Midbrain (tissue), 1 donor: ENCODE data around the gene NKX1-2.

Experiments
- DNase-seq: peaks from one replicate; lab custom pipeline; 2025; lab: John Stamatoyannopoulos, UW

Gene NKX1-2

DNA sequence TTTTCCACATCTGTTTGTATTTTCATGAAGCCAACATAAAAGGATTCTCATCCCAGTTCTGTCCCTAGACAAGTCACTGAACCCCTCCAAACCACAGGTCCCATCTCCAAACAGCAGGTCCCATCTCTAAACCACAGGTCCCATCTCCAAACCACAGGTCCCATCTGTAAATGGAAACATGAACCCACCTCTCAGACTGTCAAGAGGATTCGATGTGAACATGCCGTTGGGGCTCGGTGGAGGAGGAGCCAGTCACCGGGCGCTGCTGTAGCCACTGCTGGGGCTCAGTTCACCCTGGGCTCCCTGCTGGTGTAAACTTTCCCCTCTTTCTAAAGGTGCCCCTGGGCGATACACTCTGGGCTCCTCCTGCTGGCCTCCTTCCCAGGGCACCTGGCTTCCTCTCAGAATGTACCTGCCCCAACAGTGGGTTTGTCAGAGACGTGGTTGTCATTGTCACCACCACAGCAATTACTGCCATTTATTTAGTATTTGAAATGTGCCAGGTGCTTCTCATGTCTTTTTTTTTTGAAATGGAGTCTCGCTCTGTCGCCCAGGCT lies 24.8 kb upstream of the NKX1-2 start:
- DNase-seq: no peak

DNA sequence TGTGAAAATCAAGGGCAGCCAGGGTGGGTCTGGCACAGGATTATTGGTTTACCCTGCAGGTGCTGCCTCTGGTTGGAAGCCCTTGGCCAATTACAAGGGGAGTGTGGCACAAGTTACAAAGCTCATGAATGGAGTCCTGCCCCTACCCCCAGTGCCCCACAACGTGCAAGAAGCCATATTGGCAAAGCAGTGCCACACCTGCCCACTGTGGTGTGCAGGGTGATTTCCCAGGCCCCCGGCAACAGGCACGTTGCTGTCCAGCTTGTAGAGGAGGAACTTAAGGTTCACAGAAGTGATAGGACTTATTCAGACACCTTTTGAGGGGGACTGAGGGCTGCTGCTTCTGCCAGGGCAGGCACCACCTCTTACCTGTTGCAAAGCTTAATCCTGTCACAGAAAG lies 23.2 kb upstream of the NKX1-2 start:
- no peak for DNase-seq

DNA sequence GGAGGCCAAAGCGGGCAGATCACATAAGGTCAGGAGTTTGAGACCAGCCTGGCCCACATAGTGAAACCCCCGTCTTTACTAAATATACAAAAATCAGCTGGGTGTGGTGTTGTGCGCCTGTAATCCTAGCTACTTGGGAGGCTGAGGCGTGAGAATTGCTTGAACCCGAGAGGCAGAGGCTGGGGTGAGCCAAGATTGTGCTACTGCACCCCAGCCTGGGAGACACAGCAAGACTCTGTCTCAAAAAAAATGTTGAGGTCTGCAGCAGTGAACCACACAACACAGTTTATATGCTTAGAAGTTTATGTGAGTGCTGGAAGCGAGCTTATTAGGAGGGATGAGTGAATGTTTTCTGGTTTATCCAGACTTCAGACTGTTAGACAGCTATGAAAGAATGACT lies 22.2 kb upstream of the NKX1-2 start:
- no peak for DNase-seq

DNA sequence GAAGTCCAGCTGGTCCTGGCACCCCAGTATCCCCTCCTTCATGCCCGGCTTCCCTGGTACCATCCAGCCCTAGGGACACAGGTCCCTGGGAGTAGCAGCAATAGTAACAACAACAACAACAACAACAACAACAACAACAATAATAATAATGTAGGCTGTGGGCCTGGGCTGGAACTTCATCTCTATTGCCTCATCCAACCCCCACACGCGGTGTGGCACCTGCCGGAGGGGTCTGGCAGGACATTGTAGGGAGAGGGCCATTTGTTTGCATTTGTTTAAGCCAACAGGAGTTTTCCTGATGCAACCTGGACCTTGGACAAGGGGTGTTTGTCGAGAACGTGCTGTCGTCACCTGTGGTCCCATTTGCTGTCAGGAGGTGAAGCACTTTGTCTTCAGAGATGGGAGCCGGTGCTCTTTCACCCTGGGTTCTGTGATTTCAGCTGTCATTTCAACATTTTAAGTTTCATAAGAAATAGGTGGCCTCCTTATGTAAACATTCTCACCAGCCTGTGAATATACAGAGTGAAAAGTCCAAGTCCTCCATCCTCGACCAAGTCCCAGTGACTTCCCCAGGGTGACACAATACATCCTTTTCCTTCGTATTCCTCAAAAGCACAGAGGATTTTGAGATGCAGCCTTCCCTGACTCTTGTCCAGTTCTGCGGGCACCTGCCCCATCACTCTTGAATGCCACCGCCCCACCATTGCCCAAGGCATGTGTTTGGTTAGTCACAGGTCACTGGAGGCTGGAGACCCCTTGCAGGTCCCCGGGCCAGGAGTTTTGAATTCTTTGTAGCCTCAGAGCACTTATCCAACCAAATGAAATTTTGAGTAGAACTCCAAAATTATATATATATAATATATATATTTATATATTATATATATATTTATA lies 21.0 kb upstream of the NKX1-2 start:
- no peak for DNase-seq

DNA sequence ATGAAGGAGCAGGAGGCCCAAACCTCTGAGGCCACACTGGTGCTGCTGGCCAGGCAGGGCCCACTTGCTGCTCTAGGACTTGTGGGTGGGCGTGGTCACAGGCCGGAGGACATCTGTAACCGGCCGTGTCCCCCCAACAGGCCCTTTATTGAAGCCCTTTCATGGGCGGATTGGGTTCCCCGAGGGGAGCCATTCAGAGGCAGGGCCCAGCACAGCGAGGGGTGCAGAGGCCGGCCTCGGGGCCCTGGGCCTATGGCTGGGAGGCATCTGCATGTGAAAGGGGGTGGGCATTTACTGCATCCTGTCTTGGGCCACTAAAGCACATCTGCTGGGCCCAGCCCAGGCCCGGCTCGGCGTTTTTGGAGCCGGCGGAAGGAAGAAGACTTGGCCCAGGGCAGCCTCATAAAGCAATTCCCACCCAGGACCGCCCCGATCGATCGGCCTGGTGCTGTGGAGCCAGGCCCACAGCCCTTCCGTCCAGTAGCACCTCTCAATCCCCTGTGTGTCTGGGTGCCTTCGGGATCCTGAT lies 20.2 kb upstream of the NKX1-2 start:
- DNase-seq: no peak

DNA sequence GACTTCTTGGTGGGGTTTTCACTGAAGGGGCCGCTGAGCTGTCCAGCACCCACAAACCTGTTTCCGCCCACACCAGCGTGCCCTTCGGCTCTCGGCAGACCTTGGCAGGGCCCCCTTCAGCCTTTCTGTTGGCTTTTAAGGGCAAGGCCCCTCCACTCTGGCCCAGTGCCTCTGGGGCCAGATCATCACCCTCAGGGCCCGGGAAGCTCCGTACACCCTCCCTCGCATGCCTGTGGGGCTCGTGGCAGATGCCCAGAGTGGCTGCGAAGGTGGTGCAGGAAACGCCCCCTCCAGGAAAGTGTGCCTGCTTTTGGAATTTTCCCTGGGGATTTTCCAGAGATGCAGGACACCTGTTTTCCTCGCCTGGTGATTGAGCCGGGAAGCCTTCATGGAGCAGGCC lies 18.8 kb upstream of the NKX1-2 start:
- DNase-seq: no peak

DNA sequence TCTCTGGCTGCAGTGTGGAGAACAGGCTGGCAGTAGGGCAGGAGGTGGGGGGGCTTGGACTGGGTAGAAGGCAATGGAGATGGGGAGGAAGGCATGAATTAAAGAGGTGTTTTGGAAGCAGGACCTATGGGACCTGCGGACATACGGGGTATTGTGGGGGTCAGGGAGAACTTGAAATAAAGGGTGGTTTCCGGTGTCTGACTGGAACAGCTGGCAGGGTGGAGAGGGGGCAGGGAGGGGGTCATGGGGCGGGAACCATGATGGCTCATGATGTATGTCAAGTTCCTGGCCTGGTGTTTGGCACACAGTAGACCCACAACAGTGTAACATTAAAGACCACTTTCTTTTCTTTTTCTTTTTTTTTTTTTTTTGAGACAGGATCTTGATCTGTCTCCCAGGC lies 17.3 kb upstream of the NKX1-2 start:
- no peak for DNase-seq

DNA sequence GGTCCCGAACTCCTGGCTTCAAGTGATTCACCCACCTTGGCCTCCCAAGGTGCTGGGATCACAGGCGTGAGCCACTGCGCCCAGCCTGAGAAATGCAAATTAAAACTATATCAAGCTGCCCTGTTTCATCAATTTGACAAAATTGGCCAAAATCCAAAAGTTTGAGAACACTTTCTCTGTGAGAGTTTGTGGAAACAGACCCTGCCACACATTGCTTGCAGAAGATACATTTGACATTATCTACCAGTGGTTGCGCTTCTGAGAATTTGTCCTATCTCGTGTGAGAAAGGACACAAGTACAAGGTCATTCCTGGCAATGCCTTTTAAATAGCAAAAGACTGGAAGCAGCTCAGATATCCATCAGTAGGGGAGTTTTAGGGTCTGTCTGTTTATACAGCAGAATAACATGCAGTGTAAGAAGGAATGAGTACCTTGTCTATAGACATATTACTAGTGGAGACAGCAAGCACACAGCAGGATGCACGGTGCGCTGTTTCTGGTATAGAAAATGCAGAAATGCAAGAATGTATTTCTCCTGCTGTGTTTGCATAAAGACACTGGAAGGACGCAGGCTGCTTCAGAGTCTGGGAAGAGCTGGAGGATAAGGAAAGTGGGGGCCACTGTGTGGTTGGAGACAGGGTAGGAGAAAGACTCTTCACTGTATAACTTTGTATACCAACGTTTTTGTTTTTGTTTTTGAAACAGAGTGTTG lies 16.1 kb upstream of the NKX1-2 start:
- DNase-seq: no peak

DNA sequence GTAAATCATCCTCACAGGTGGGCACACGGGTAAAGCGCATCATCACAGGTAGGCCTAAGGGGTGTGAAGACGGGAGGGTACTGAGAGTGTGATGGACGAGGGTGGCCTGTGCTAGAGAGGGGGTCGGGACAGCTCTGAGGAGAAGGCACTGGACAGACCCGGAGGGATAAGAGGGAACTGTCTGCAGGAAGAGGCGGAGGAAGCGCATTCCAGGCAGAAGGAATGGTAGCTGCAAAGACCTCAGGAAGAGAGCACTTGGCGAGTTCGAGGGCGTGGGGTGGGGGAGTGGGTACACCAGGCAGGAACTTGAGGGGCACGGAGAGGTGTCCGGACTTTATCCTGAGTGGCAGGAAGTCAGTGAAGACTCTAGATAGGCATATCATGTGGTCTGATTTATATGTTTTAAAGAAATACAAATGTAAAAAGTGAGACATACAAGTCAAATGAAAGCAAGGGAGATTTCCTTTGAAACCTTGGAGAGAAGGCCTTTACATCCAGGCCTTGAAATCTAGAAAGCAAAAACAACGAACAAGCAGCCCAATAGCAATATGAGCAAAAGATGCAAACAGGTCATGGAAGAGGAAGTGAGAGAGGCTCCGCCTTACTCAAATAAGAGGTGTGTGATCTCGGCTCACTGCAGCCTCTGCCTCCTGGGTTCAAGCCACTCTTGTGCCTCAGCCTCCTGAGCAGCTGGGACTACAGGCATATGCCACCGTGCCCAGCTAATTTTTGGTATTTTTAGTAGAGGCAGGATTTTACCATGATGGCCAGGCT lies 15.4 kb upstream of the NKX1-2 start:
- no peak for DNase-seq

DNA sequence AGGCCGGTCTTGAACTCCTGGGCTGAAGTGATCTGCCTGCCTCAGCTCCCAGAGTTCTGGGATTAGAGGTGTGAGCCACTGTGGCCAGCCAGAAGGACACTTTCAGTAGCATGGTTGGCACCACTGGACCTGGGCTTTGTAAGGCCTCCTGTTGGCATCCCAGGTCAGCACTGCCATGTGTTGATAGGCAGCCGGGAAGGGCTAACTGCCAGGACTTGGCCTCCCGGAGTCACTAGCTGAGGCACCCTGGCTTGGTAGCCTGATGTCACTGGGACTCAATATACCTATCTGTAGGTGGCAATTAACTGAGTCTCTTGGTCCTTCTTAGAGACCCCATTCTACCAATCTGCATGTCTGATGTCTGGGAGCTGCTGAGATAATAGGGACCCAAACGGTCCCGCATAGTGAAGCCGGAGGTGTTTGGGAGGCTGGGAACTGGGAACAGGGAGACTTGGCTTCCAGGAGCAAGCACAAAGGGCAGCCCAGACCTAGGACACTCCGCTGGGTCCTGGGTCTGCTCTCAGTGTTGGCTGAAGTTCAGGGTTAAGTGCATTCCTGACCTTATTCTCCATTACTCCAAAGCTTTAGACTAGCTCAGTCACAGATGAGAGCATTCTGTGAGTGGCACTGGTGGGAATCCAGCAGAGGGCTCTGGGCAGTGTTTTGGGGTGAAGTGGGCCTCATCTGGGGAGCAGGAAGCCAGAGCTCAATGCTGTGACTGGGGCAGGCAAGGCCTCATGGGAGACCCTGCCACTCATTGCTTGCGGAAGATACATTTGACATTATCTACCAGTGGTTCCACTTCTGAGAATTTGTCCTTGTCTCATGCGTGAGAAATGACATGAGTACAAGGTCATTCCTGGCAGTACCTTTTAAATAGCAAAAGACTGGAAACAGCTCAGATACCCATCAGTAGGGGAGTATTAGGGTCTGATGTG lies 14.5 kb upstream of the NKX1-2 start:
- DNase-seq: no peak

DNA sequence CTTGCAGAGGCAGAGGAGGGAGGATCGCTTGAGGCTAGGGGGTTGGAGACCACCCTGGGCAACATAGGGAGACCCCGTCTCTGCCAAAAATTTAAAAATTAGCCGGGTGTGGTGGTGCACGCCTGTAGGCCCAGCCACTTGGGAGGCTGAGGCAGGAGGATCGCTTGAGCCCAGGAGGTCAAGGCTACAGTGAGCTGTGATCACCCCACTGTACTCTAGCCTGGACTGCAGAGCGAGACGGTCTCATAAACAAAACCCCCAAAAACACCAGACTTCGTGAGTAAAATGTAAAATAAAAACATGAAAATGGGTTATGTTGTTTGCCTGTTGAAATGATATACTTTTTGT lies 12.5 kb upstream of the NKX1-2 start:
- DNase-seq: no peak

DNA sequence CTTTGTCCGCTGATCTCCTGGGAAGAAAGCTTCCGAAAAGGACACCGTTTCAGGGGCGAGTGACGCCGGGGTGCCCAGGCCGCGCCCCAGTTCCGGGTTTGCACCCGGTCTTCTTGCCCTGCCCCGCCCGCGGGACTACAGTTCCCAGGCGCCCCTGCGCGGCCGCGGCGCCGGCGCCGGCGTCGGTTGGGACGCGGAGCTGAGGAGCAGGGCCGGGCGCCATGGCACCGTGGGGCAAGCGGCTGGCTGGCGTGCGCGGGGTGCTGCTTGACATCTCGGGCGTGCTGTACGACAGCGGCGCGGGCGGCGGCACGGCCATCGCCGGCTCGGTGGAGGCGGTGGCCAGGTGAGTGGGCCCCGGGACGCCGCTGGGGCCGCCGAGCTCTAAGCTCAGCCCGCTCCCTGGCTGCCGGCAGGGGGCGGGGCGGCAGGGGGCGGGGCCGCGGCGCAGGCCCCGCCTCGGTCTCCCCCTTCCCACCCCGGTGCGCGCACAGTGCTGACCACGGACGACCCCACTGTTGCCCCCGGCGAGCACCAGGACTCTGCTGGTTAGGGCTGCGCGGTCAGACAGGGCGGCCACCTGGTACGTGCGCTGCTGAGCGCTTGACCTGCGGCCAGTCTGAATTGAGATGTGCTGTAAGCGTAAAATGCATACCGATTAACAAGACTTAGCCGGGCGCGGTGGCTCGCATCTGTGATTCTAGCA lies 12.0 kb upstream of the NKX1-2 start, which contains the start of gene LHPP:
Gene LHPP (plus strand): TSS at position 182 of the 706 bp plus-strand sequence. CDS start 40 bp downstream, at position 222.
- DNase-seq: peak; percentile 91

DNA sequence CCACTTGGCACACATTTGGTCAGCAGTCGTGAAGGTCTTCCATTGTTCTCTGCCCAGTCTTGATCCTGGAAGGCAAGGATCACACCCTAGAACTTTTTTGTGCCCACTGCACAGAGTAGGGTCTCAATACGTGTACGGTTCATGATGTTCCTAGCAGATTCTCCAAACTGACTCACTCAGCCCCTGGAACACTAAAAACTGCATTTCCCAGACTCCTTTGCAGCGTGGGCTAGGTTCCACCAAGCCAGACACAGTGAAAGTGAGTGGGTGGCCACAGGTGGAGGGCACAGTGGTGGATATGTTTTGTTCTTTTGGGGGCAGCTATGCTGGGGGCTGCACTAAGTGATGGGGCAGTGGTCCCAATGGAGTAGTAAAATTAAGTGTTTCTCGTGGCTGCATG lies 10.3 kb upstream of the NKX1-2 start:
- DNase-seq: no peak

DNA sequence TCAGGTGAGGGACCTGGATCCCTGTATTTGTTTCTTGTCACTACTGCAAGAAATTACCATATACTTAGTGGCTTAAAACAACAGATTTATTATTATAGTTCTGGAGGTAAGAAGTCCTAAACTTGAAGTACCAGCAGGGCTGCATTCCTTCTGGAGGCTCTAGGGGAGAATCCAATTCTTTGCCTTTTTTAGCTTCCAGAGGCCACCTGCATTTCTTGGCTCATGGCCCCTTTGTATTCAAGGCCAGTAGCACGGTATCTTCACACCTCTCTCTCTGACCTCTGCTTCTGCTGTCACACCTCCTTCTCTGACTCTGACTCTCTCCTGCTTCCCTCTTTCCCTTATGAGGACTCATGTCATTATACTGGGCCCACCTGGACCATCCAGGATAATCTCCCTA lies 9.6 kb upstream of the NKX1-2 start:
- DNase-seq: no peak

DNA sequence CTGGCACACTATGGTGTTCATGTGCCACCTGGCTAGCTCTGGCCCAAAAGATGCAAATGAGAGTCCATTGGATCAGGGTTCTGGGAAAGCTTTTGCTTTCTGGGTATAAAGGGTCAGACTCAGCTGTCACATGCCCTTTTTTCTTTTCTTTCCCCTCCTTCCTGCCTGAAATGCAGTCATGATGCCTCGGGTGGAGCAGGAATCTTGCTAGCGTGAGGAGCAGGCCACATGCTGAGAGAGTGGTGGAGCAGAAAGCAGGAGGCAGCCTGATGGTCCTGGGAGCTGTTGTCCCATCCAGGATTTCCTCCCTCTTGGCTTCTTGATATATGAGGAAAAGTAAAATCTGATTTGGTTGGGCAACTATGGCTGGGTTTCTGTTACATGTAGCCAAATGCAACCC lies 9.1 kb upstream of the NKX1-2 start:
- DNase-seq: no peak

DNA sequence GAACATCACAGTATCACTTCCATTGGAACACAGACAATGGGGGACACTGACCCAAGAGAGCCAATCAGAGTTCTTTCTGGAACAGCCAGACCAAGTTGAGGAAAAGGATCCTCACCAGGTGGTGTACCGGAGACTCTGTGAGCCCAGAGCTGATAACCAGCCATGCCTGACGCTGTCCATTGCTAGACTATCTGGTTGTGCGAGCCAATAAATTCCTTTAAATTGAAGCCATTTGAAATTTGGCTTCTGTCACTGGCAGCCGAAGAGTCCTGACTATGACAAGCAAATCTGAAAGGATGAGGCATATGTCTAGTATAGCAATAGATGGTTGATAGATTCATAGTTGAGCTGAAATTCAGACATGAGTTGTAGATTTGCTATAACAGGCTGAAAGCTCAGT lies 8.6 kb upstream of the NKX1-2 start:
- no peak for DNase-seq

DNA sequence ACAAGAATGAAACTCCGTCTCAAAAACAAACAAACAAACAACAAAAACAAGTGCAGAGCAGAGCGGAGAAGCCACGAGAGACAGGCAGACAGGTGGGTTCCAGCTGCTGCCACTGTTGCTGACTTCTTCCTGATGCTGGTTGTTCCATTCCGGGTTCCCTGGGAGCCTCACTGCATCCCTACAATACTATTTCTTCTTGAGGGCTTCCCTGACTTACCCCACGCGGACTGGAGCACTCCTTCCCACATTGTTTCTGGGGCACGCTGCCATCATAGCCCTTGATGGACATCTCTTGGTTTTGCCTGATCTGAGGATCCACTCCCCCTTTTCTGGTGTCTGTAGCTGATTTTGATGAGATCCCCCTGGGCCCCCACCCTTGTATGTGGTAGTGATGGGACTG lies 5.6 kb upstream of the NKX1-2 start:
- DNase-seq: no peak

DNA sequence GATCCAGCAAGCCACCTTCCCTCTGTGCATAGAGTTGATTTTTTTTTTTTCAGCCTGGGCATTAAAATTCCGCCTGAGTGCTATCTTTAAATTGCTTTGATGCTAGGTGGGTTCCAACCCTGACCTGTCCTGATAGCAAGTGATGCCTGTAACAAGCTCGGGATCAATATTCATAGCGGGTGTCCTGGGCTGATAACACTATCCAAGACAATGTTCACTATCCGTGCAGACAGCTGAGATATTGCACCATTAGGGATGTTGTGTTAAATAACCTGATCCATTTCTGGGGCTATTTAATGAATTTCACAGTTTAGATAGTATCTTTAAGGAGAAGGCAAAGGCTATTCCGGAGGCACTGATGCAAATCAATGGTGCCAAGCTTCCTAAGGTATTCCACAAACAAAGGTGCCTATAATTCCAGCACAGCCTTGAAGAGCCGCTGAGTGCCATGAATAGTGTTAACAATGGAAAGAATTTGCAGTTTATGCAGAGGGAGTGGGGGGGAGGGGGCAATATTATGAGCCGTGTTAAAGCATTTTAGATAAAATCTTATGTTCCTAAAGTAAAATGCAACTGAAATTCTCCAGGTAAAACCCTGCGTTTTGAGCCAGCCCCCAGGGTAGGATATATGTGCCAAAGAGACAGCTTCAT lies 4.2 kb upstream of the NKX1-2 start:
- DNase-seq: no peak

DNA sequence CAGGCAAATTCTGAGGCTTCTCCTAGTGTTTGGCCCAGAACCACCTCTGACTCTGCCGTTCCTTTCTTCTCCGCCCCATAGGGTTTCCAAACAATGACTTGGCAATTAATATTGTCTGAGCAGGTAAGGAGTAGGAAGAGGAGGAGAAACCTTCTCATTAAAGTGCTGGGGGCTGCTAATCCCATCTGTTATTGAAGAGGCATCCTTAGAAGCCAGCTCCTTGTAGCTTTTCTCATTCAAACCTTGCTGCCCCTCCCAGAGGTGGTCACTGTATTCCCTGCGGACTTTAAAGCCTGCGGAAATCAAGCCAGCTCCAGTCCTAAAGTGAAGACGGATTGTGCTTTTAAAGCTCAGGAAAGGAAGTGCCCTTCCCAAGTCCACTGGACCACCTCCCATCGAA lies 1.4 kb upstream of the NKX1-2 start:
- DNase-seq: no peak

DNA sequence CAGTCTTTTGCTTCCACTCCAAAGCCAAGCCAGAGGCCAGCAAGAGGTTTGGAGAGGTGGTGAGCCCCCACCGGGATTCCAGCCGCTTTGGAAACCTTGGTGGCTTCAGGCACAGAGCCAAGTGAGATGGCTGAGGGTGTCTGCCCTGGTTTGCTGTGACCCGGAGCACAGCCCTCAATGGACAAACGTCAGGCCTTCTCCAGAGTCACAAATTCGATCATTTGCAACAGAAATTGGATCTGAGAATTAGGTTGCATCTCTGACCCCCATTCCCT lies 885 bp upstream of the NKX1-2 start:
- no peak for DNase-seq
